Heart left ventricle (tissue), 16 donors: ENCODE results near the gene MKLN1. TPM values are rescaled to one million over a fixed set of nuclear protein-coding genes. Genes with fewer than 3 reads are reported as not detected.

Source experiments
- ATAC-seq, 4 donors: fragments of 200-7000 bp; cut with Tn5 transposase; one replicate each; pipeline ENCODE4 v1.9.1; 2020 to 2022; ENCODE audit warnings: moderate library complexity in 4 of 4, mild to moderate bottlenecking in 3 of 4, moderate number of reproducible peaks in 1 of 4
- DNase-seq, 5 donors: peaks; one replicate each; pipeline ENCODE4 v3.0.0-alpha.2; 2020
- H3K27ac ChIP-seq, 12 donors: fragments of 200-600 bp; sonication (generic) in 4 of 12; one replicate each; pipeline versions ENCODE4 v1.5.0 to v1.8.0; 2016 to 2022; ENCODE audit warnings: mild to moderate bottlenecking in 2 of 12
- H3K27me3 ChIP-seq, 9 donors: fragments of 200-600 bp; sonication (generic) in 2 of 9; one replicate each; pipeline versions ENCODE4 v1.5.1 to v1.8.0; 2016 to 2022; ENCODE audit warnings: mild to moderate bottlenecking in 3 of 9
- H3K36me3 ChIP-seq, 9 donors: fragments of 200-600 bp; sonication (generic) in 2 of 9; one replicate each; pipeline versions ENCODE4 v1.5.0 to v1.8.0; 2018 to 2022; ENCODE audit warnings: mild to moderate bottlenecking in 2 of 9
- H3K4me1 ChIP-seq, 12 donors: fragments of 200-600 bp; sonication (generic) in 4 of 12; one replicate each; pipeline versions ENCODE4 v1.5.0 to v1.8.0; 2016 to 2022; ENCODE audit warnings: mild to moderate bottlenecking in 3 of 12
- H3K4me3 ChIP-seq, 12 donors: fragments of 200-600 bp; sonication (generic) in 4 of 12; one replicate each; pipeline versions ENCODE4 v1.5.0 to v1.8.0; 2017 to 2022; ENCODE audit warnings: mild to moderate bottlenecking in 9 of 12, moderate library complexity in 4 of 12
- H3K9me3 ChIP-seq, 12 donors: fragments of 200-600 bp; sonication (generic) in 4 of 12; one replicate each; pipeline versions ENCODE4 v1.5.0 to v1.8.0; 2016 to 2022; ENCODE audit warnings: mild to moderate bottlenecking in 1 of 12
- POLR2A ChIP-seq, 2 donors: fragments of 450-650 bp; IDR thresholded peaks; one replicate each; pipeline ENCODE4 v1.6.1; 2017; ENCODE audit warnings: antibody characterized with exemption in 2 of 2, mild to moderate bottlenecking in 2 of 2, moderate library complexity in 2 of 2
- WGBS, 4 donors: extraction: QIAGEN DNeasy Blood & Tissue Kit in 2 of 4; methylation state at CpG; one replicate each; pipeline versions ENCODE4 v1.1.5 to v1.1.7; 2013 to 2018; 5-methylcytosine and 5-hydroxymethylcytosine counted together
- intact Hi-C, 10 donors: fragments of 100-400 bp; cut with DNase I; formaldehyde crosslinking; loops; one replicate each; pipeline versions ENCODE4 v1.11.1 to v1.14.2; 2022
- polyA plus RNA-seq, 2 donors: library from polyadenylated mRNA; stranded (reverse); fragments of 200-250 nt; gene quantifications; one replicate each; pipeline ENCODE4 v1.2.3, GENCODE V29; 2013
- total RNA-seq, 9 donors: library from RNA; depleted of rRNA in 2 of 9; stranded (reverse); fragments of >200 nt in 2 of 9; fragmentation: NEBNext Ultra II Directional in 3 of 9; extraction: Animal tissue kit (Norgen Biotek cat#: 25700) in 3 of 9; gene quantifications; one replicate each; pipeline versions ENCODE4 v1.1.0 to v1.2.4, GENCODE V29; 2016 to 2023
- TF ChIP-seq, protein P1 (sequence below), 12 donors: fragments of 200-600 bp; sonication (generic) in 4 of 12; IDR thresholded peaks; one replicate each; pipeline versions ENCODE4 v1.5.0 to v1.8.0; 2018 to 2022; ENCODE audit warnings: antibody characterized with exemption in 12 of 12, mild to moderate bottlenecking in 5 of 12
- donor health status: ischemic (EF 13 %, LVEDD 7.1; RV severe dilation, severe dysfunction).
- donor health status: healthy with polysubstance abuse.
- donor health status: DM: no; HTN: yes; CAD: no.
- donor health status: DM: no; HTN: no; CAD: no.
- donor health status: ischemic (EF 25% LVEDD 6.9; RV normal size, moderate dysfunction).
- donor health status: ischemic (EF 25% LVEDD 5.7; RV mildly dilated, moderate dysfunction).
- donor health status: healthy.
- donor health status: DM: yes; HTN: yes; CAD: no.
- donor health status: ischemic (EF 35%, LVEDD 5.7; RV mildly dilated, moderate dysfunction).
- donor health status: nonischemic (EF 11% LVEDD 7.7; RV severe dilation, severe dysfunction).
- donor health status: DM: yes; HTN: yes; CAD: no.
- donor health status: PGD.
- donor health status: ischemic (EF 29% LVEDD 5.4; RV normal size, mild dysfunction).
- donor health status: nonischemic (EF 23%, LVEDD 6.1; RV moderate dilation, normal function).

Gene MKLN1
- total and polyA plus RNA-seq, 11 donors: 11.5 to 49.7 (median 37.6) TPM

DNA sequence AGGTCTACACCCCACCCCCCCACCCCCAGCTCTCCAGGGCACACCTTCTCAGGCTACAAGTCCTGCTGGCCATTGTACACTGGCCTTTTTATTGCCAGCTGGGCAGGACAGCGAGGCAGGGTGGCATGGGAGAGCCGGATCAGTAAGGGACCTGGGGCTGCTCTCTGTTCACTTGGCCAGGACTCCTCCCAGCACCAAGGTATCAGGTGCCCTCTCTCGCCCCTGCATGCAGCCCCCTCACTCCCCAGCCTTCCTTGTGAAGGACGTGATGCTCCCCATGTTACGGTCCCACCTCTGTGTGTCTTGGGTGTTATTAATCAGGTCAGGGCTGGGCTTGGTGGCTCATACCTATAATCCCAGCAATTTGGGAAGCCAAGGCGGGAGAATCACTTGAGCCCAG lies 202.5 kb downstream of the MKLN1 start:
- H3K27ac ChIP-seq: peak overlapping the region in 7 of 12 donors; percentile 32 to 87 (median 77)
- TF ChIP-seq, protein P1, sequence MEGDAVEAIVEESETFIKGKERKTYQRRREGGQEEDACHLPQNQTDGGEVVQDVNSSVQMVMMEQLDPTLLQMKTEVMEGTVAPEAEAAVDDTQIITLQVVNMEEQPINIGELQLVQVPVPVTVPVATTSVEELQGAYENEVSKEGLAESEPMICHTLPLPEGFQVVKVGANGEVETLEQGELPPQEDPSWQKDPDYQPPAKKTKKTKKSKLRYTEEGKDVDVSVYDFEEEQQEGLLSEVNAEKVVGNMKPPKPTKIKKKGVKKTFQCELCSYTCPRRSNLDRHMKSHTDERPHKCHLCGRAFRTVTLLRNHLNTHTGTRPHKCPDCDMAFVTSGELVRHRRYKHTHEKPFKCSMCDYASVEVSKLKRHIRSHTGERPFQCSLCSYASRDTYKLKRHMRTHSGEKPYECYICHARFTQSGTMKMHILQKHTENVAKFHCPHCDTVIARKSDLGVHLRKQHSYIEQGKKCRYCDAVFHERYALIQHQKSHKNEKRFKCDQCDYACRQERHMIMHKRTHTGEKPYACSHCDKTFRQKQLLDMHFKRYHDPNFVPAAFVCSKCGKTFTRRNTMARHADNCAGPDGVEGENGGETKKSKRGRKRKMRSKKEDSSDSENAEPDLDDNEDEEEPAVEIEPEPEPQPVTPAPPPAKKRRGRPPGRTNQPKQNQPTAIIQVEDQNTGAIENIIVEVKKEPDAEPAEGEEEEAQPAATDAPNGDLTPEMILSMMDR (IDR thresholded peaks at IDR 0.05): no peak
- TF ChIP-seq POLR2A (IDR thresholded peaks at IDR 0.05): no peak

DNA sequence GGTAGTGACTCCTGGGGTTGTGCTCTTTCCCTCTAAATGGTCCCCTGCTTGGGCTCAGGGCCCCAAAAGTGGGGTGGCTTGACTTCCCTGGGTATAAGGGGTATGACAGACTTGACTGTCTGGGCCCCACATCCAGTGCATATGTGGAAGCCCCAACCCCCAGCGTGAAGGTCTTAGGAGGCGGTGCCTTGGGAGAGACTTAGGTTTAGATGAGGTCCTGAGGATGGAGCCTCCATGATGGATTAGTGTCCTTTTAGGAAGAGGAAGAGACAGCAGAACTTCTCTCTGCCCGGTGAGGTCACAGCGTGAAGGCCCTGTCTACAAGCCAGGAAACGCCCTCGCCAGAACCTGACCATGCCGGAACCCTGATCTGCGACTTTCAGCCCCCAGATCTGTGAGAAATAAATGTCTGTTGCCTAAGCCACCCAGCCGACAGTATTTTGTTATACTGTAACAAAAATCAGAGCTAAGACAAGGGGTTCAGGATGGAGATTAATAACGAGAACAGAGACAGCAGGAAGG lies 205.0 kb downstream of the MKLN1 start:
- DNase-seq (no peak), ATAC-seq (peak in 1 of 4 donors; percentile 14)
- no peaks in the 10 kb centered on the region for H3K27me3 ChIP-seq
- intact Hi-C loops: no loop called here
- H3K36me3 ChIP-seq: peaks cover 0 to 8% (median 0%) of the 10 kb centered on the region in 9 donors
- H3K27ac ChIP-seq: peak overlapping the region; percentile 36 to 89 (median 73)
- no peaks in the 10 kb centered on the region for H3K9me3 ChIP-seq
- TF ChIP-seq POLR2A (IDR thresholded peaks at IDR 0.05): no peak
- TF ChIP-seq, protein P1 (IDR thresholded peaks at IDR 0.05): no peak
- 57 to 72% (median 65%) methylated on average over 10 of the region's 10 CpGs for WGBS, 4 donors
- peaks cover 13 to 83% (median 48%) of the 10 kb centered on the region in 12 donors for H3K4me1 ChIP-seq
- peak overlapping the region in 1 of 12 donors; percentile 2 for H3K4me3 ChIP-seq

More for the DNA sequence above, 202.5 kb downstream of the MKLN1 start:
- no peaks in the 10 kb centered on the region for H3K9me3 ChIP-seq
- H3K27me3 ChIP-seq: no peaks in the 10 kb centered on the region
- intact Hi-C loops: no loop called here
- 90 to 95% (median 93%) methylated on average over 1 to 6 of the region's 6 CpGs for WGBS, 4 donors
- no peak overlapping the region for H3K4me3 ChIP-seq
- H3K36me3 ChIP-seq: no peaks in the 10 kb centered on the region
- no peak for ATAC-seq
- H3K4me1 ChIP-seq: peaks cover 13 to 81% (median 43%) of the 10 kb centered on the region in 12 donors
- DNase-seq: no peak

DNA sequence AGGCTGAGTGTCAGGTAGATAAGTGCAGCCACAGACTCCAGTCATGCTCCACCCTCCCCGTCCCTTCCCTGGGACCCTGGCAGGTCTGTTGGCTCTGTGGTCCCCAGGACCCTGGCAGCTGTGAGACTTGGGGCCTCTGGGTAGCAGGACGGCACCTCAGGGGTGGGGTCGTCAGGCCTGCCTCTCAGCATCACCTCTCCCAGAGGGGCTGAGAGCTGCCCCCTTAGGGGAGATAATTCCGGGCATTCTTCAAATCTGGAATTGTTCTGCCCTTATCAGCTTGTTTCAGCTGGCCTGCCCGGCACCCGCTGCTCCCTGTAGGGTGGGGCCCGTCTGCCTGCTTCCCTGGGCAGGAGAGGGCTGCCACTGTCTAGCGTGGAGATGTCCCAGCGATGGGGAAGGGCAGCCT lies 205.5 kb downstream of the MKLN1 start:
- DNase-seq (no peak), ATAC-seq (peak; percentile 27 to 56 (median 34))
- Histone ChIP-seq H3K9me3 (no peaks in the 10 kb centered on the region), H3K27ac (peak overlapping the region; percentile 36 to 89 (median 73)), H3K36me3 (peaks cover 0 to 8% (median 0%) of the 10 kb centered on the region in 9 donors), H3K27me3 (no peaks in the 10 kb centered on the region), H3K4me3 (peak overlapping the region in 1 of 12 donors; percentile 2), H3K4me1 (peaks cover 16 to 83% (median 50%) of the 10 kb centered on the region in 12 donors)
- intact Hi-C loops: no loop called here
- 20 to 35% (median 27%) methylated on average over 2 to 9 of the region's 9 CpGs for WGBS, 4 donors
- TF ChIP-seq, protein P1 (IDR thresholded peaks at IDR 0.05): no peak
- no peak for TF ChIP-seq POLR2A (IDR thresholded peaks at IDR 0.05)

DNA sequence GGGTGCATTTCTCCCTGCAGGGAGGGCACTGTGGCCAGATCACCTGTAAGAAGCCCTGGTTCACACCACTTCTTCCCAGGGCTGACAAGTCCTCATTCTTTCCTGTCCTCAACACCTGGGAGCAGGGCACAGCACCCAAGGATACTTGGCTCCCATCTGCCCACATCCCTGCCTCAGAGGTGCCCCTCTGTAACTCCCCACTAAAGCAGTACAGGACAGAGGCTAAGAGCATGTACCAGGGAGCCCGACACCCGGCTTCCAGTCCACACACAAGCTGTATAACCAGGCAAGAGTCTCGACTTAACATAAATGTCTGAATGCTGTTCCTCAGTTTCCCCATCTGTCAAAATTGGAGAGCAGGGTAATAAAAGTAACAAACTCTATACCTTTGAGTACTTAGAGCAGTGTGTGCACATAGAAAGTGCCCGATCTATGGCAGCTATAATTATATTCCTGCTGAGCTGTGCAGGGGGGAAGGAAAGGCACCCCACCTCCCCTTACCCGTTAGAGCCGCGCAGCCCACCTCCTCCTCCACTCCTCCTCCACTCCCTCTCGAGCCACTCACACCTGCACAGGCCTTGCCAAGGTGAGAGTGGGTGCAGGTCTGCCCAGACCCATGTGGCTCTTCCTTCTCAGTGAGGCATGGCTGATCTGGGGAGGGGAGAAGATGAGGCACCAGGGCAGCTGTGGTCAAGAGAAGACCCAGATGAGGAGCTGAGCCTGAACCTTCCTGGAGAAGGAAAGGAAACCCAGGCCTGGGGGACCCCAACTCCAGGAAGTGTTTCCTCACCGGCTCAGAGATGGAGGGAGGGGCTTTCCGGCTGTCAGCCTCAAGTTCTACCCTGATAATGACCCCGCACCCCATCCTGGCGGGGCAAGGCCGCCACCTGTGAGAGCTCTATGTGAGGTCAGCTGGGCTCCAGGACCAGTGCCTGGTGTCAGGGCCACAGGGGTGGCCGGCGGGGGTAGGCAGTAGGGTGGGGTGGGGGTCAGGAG lies 206.2 kb downstream of the MKLN1 start:
- H3K4me3 ChIP-seq: peak overlapping the region in 1 of 12 donors; percentile 2
- H3K36me3 ChIP-seq: peaks cover 0 to 8% (median 0%) of the 10 kb centered on the region in 9 donors
- peaks cover 19 to 83% (median 53%) of the 10 kb centered on the region in 12 donors for H3K4me1 ChIP-seq
- WGBS, 4 donors: 66 to 78% (median 73%) methylated on average over 14 to 15 of the region's 15 CpGs
- no peaks in the 10 kb centered on the region for H3K27me3 ChIP-seq
- H3K9me3 ChIP-seq: no peaks in the 10 kb centered on the region
- peak overlapping the region in 11 of 12 donors; percentile 36 to 89 (median 73) for H3K27ac ChIP-seq
- DNase-seq: peak in 1 of 5 donors; percentile 32
- TF ChIP-seq, protein P1 (IDR thresholded peaks at IDR 0.05): no peak
- no peak for TF ChIP-seq POLR2A (IDR thresholded peaks at IDR 0.05)
- intact Hi-C loops: no loop called here
- no peak for ATAC-seq
